ENCODE results near the gene TMEM11.

GRCh38 chr17:21228111-21228510 lies 14.2 kb upstream of the TMEM11 start:
- TF ChIP-seq CTCF (IDR thresholded peaks at IDR 0.05 in 4 of 5, conservative IDR thresholded peaks at IDR 0.05 in 1 of 5) (no peak), POLR2A (IDR thresholded peaks at IDR 0.05) (no peak)
